GM11168 (cell line): Measurements from ENCODE around the gene MGAT5.

Source experiments
- in situ Hi-C: fragments of 300-500 bp; cut with MboI; formaldehyde crosslinking; loops from one replicate; pipeline ENCODE4 v1.12.0; 2022; ENCODE audit warnings: low sequenced_read_pairs; ENCODE audit not compliant: unreplicated experiment

MGAT5 gene

GRCh38 chr2:134454426-134454825 is 200.6 kb downstream of the MGAT5 start:
- in situ Hi-C loops = no loop called here

- in situ Hi-C loops = no loop called here
These were observed 201.1 kb downstream of the MGAT5 start for GRCh38 chr2:134454931-134455330.

- in situ Hi-C loops = no loop called here
These were observed 201.6 kb downstream of the MGAT5 start for GRCh38 chr2:134455426-134455825.

- in situ Hi-C loops = no loop called here
These were observed 203.5 kb downstream of the MGAT5 start for GRCh38 chr2:134457353-134457752.

GRCh38 chr2:134457765-134458472 is 204.0 kb downstream of the MGAT5 start:
- in situ Hi-C loops = no loop called here

- in situ Hi-C loops = no loop called here
These were observed 204.6 kb downstream of the MGAT5 start for GRCh38 chr2:134458473-134458853.

- in situ Hi-C loops = no loop called here
These were observed 205.1 kb downstream of the MGAT5 start for GRCh38 chr2:134458950-134459349.

GRCh38 chr2:134459706-134460406 is 206.0 kb downstream of the MGAT5 start:
- in situ Hi-C loops = loop anchor here (5.0 kb wide), 1 partner anchor 442 kb away; no protein-coding TSS in a partner anchor

GRCh38 chr2:134460583-134460998 is 206.7 kb downstream of the MGAT5 start:
- in situ Hi-C loops = loop anchor here (5.0 kb wide), 1 partner anchor 442 kb away; no protein-coding TSS in a partner anchor

GRCh38 chr2:134461511-134461910 is 207.6 kb downstream of the MGAT5 start:
- in situ Hi-C loops = loop anchor here (5.0 kb wide), 1 partner anchor 441 kb away; no protein-coding TSS in a partner anchor

GRCh38 chr2:134462275-134462674 is 208.4 kb downstream of the MGAT5 start:
- in situ Hi-C loops = loop anchor here (5.0 kb wide), 1 partner anchor 440 kb away; no protein-coding TSS in a partner anchor

GRCh38 chr2:134462791-134463698 is 209.2 kb downstream of the MGAT5 start:
- in situ Hi-C loops = loop anchor here (5.0 kb wide), 1 partner anchor 439 kb away; no protein-coding TSS in a partner anchor

- in situ Hi-C loops = loop anchor here (5.0 kb wide), 1 partner anchor 439 kb away; no protein-coding TSS in a partner anchor
These were observed 209.8 kb downstream of the MGAT5 start for GRCh38 chr2:134463699-134464022.

- in situ Hi-C loops = no loop called here
These were observed 211.6 kb downstream of the MGAT5 start for GRCh38 chr2:134465228-134466105.

GRCh38 chr2:134466141-134466540 is 212.3 kb downstream of the MGAT5 start:
- in situ Hi-C loops = no loop called here

GRCh38 chr2:134468164-134468563 is 214.3 kb downstream of the MGAT5 start:
- in situ Hi-C loops = no loop called here

- in situ Hi-C loops = no loop called here
These were observed 214.9 kb downstream of the MGAT5 start for GRCh38 chr2:134468776-134469175.

GRCh38 chr2:134469516-134470115 is 215.7 kb downstream of the MGAT5 start:
- in situ Hi-C loops = no loop called here

- in situ Hi-C loops = no loop called here
These were observed 216.8 kb downstream of the MGAT5 start for GRCh38 chr2:134470561-134471168.
